EL (cell line): ENCODE results near the gene CEP131.

Experiments
- DNase-seq: peaks from one replicate; pipeline ENCODE4 v3.0.0-alpha.2; 2016

The CEP131 gene

GRCh38 chr17:81251094-81251708, 28.4 kb upstream of the CEP131 start:
- DNase-seq, result no peak

- no peak for DNase-seq
These were observed 27.7 kb upstream of the CEP131 start for GRCh38 chr17:81250286-81251093.

- DNase-seq, result peak; percentile 39
These were observed 26.7 kb upstream of the CEP131 start for GRCh38 chr17:81249223-81250040.

GRCh38 chr17:81248649-81249048, 25.9 kb upstream of the CEP131 start:
- DNase-seq, result no peak

GRCh38 chr17:81247339-81247990, 24.7 kb upstream of the CEP131 start:
- DNase-seq, result no peak

GRCh38 chr17:81246679-81247338, 24.0 kb upstream of the CEP131 start:
- no peak for DNase-seq

- DNase-seq, result no peak
These were observed 23.5 kb upstream of the CEP131 start for GRCh38 chr17:81246343-81246670.

GRCh38 chr17:81245665-81246342, 23.0 kb upstream of the CEP131 start:
- no peak for DNase-seq

GRCh38 chr17:81245024-81245664, 22.4 kb upstream of the CEP131 start:
- no peak for DNase-seq

GRCh38 chr17:81244358-81245023, 21.7 kb upstream of the CEP131 start:
- DNase-seq, result no peak

- no peak for DNase-seq
These were observed 20.5 kb upstream of the CEP131 start for GRCh38 chr17:81243333-81243664.

GRCh38 chr17:81242421-81243332, 19.9 kb upstream of the CEP131 start:
- DNase-seq, result no peak

GRCh38 chr17:81241648-81242420, 19.1 kb upstream of the CEP131 start:
- peak; percentile 44 for DNase-seq

GRCh38 chr17:81241203-81241602, 18.4 kb upstream of the CEP131 start:
- no peak for DNase-seq

- DNase-seq, result no peak
These were observed 18.0 kb upstream of the CEP131 start for GRCh38 chr17:81240761-81241160.

- peak; percentile 33 for DNase-seq
These were observed 17.2 kb upstream of the CEP131 start for GRCh38 chr17:81239714-81240555.

GRCh38 chr17:81238815-81239713, 16.3 kb upstream of the CEP131 start, which contains the start of the genes NDUFAF8 and TEPSIN:
Gene NDUFAF8, plus strand, starts transcription at chr17:81239318. Its CDS starts 46 bp downstream, at chr17:81239364.
Gene TEPSIN, minus strand, starts transcription at chr17:81239055. Its CDS starts 22 bp downstream, at chr17:81239033.
- peak; percentile 100 for DNase-seq
